ENCODE measurements around the gene RBM17. TPM values are rescaled to one million over a fixed set of nuclear protein-coding genes. Genes with fewer than 3 reads are reported as not detected.

The RBM17 gene
- total RNA-seq, 4 donors from 2014 or later: 64.3 to 93.3 (median 81.7) TPM

DNA sequence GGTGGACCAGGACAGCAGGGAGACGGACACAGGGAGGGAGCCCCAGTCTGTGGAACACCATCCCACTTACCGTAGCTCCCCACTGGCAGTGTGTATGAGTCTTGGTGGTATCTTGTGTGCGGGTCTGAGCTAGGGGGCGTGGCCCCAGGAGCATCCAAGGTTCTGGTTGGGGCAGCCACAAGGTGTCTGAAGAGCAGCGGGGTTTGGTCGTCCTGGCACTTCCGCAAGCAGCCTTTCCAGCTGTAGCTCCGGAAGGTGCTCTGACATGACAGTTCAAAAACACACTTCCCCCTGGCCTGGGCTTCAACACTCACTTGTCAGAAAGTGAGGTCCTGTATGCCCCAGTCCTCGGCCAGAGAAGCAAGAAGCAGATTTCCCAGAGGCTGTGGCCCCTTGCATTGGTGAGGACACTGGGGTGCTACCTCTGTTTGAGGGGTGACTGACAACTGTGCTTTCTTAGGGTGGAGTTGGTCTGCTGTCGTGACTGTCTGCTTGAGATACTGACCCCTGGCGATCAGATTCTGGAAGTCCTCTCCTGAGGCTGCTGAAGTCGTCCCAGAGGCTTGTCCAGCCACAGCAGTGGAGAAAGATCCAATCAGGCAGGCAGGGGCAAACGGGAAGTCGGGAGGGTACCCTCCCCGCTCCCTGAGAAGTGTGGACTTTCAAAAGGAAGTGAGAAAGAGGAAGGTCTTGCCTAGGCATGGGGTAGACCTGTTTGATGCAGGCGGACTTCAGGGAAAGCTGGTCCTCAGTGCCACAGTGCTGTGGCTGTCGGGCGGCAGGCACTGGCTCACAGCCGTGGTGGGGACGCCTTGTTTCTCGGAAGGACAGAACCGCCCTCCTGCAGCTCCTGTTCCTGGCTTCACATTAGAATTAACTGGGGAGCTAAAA, 62.5 kb downstream of the RBM17 start:
- Histone ChIP-seq H3K36me3 (no peaks in the 10 kb centered on the region), H3K27ac (no peak overlapping the region), H3K27me3 (no peaks in the 10 kb centered on the region), H3K4me3 (replicated peaks in 1 of 3) (no peak overlapping the region), H3K9me3 (no peaks in the 10 kb centered on the region), H3K4me1 (peaks cover 0 to 12% of the 10 kb centered on the region in 2 donors)
- TF ChIP-seq, protein P1, sequence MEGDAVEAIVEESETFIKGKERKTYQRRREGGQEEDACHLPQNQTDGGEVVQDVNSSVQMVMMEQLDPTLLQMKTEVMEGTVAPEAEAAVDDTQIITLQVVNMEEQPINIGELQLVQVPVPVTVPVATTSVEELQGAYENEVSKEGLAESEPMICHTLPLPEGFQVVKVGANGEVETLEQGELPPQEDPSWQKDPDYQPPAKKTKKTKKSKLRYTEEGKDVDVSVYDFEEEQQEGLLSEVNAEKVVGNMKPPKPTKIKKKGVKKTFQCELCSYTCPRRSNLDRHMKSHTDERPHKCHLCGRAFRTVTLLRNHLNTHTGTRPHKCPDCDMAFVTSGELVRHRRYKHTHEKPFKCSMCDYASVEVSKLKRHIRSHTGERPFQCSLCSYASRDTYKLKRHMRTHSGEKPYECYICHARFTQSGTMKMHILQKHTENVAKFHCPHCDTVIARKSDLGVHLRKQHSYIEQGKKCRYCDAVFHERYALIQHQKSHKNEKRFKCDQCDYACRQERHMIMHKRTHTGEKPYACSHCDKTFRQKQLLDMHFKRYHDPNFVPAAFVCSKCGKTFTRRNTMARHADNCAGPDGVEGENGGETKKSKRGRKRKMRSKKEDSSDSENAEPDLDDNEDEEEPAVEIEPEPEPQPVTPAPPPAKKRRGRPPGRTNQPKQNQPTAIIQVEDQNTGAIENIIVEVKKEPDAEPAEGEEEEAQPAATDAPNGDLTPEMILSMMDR (IDR thresholded peaks at IDR 0.05): peak in 5 of 6 experiments; percentile 51 to 73 (median 55)
- TF ChIP-seq POLR2A (IDR thresholded peaks at IDR 0.05): no peak
- WGBS, 2 donors: 16 to 34% methylated on average over 17 to 19 of the region's 22 CpGs
- peak; percentile 65 to 67 for DNase-seq
- intact Hi-C loops (cut with DNase I): loop anchor here (2.0 kb wide), 1 partner anchor 43 kb away; no protein-coding TSS in a partner anchor

DNA sequence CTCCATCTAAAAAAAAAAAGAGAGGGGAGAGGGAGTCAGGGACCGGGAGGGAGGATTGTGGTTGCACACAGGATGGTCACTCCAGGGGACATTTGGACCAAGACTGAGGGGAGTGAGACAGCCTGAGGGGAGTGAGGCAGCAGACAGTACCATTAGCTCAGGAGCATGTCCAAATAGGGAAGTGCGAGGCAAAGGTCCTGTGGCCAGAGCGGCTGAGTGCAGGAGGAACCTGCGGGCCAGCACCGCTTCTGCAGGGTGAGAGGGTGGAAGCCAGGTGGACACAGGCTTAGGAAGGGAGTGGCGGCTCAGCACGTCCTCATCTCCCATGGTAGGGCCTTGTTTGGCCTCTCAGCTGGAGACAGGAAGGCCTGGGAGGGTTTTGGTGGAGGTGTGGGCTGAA, 65.0 kb downstream of the RBM17 start:
- no peaks in the 10 kb centered on the region for H3K36me3 ChIP-seq
- H3K27ac ChIP-seq: no peak overlapping the region
- TF ChIP-seq POLR2A (IDR thresholded peaks at IDR 0.05): no peak
- TF ChIP-seq, protein P1 (IDR thresholded peaks at IDR 0.05): no peak
- no peaks in the 10 kb centered on the region for H3K9me3 ChIP-seq
- intact Hi-C loops (cut with DNase I): no loop called here
- no peak for DNase-seq
- H3K4me3 ChIP-seq (replicated peaks in 1 of 3): no peak overlapping the region
- 83 to 89% methylated on average over 7 of the region's 7 CpGs for WGBS, 2 donors
- H3K27me3 ChIP-seq: no peaks in the 10 kb centered on the region
- H3K4me1 ChIP-seq: peaks cover 0 to 12% of the 10 kb centered on the region in 2 donors

DNA sequence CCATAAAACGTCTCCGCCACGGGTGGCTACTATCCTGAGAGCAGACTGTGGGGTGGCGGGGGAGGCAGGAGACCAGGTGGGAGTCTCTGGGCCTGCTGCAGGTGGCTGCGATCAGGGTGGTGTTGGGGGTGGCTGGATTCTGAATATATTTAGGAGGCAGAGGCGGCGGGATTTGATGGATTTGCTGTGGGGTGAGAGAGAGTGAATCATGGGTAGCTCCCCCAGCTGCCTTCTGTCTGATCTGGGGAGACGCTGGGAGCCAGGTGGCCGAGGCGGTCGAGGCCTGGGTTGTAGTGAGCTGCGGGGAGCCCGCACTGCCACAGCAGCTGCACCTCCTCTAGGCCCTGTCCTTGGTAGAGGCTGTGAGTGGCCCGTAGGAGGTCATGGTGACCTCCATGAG, 65.7 kb downstream of the RBM17 start:
- WGBS, 2 donors: 91 to 94% methylated on average over 14 of the region's 14 CpGs
- Histone ChIP-seq H3K9me3 (no peaks in the 10 kb centered on the region), H3K4me1 (peaks cover 0 to 12% of the 10 kb centered on the region in 2 donors), H3K36me3 (no peaks in the 10 kb centered on the region), H3K27ac (no peak overlapping the region), H3K27me3 (no peaks in the 10 kb centered on the region), H3K4me3 (replicated peaks in 1 of 3) (no peak overlapping the region)
- intact Hi-C loops (cut with DNase I): no loop called here
- DNase-seq: no peak
- no peak for TF ChIP-seq POLR2A (IDR thresholded peaks at IDR 0.05)

DNA sequence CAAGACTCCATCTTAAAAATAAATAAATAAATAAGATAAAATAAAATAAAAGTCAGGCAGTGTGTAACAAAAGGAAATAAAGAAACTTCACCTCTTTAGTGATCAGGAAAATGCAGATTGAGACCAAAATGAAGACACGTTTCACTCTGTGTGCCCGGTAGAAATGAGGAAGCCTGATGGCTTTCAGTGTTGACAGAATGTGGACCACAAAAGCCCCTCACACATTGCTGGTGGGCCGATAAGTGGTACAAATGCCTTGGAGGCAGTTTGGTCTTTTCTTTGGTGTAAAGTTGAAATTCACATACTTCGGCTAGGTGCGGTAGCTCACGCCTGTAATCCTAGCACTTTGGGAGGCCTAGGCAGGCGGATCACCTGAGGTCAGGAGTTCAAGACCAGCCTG, 69.4 kb downstream of the RBM17 start:
- TF ChIP-seq, protein P1 (IDR thresholded peaks at IDR 0.05): no peak
- no peak for TF ChIP-seq POLR2A (IDR thresholded peaks at IDR 0.05)
- Histone ChIP-seq H3K27ac (no peak overlapping the region), H3K9me3 (no peaks in the 10 kb centered on the region), H3K4me3 (replicated peaks in 1 of 3) (no peak overlapping the region), H3K4me1 (peaks cover 4% of the 10 kb centered on the region in 2 donors), H3K36me3 (no peaks in the 10 kb centered on the region), H3K27me3 (no peaks in the 10 kb centered on the region)
- DNase-seq: no peak
- intact Hi-C loops (cut with DNase I): no loop called here
- WGBS, 2 donors: 93 to 97% methylated on average over 7 of the region's 7 CpGs

DNA sequence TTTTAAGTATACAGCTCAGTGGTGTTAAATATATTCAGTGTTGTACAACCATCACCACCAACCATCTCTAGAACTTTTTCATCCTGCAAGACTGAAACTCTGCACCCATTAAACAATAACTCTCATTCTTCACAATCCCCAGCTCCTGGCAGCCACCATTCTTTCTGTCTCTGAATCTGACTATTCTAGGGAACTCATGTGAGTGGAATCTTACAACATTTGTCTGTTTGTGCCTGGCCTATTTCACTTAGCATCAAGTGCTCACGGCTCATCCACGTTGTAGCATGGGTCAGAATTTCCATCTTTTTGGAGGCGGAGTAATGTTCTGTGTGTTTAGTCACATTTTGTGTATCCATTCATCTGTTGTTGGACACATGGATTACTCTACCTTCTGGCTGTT, 73.1 kb downstream of the RBM17 start:
- Histone ChIP-seq H3K4me3 (replicated peaks in 1 of 3) (no peak overlapping the region), H3K27me3 (no peaks in the 10 kb centered on the region), H3K4me1 (peaks cover 12 to 14% of the 10 kb centered on the region in 2 donors), H3K9me3 (no peaks in the 10 kb centered on the region), H3K27ac (no peak overlapping the region), H3K36me3 (no peaks in the 10 kb centered on the region)
- WGBS, 2 donors: 79 to 84% methylated on average over 3 of the region's 3 CpGs
- TF ChIP-seq, protein P1 (IDR thresholded peaks at IDR 0.05): no peak
- TF ChIP-seq POLR2A (IDR thresholded peaks at IDR 0.05): no peak
- intact Hi-C loops (cut with DNase I): loop anchor here (5.0 kb wide), 1 partner anchor 40 kb away; the partner anchor contains the start of gene PFKFB3
- no peak for DNase-seq

All from thyroid gland (tissue), 4 donors.